H9 (cell line): ENCODE results near the gene USP9Y. TPM values are rescaled to one million over a fixed set of nuclear protein-coding genes. Genes with fewer than 3 reads are reported as not detected.

Source experiments
- DNase-seq: peaks from one replicate; pipeline ENCODE4 v3.0.0-alpha.2; 2017
- H2AFZ ChIP-seq: one replicate; pipeline ENCODE4 v1.6.1; 2013; ENCODE audit warnings: mild to moderate bottlenecking, low read length, control low read depth, moderate library complexity
- H2AK5ac ChIP-seq: 2 replicates; pipeline ENCODE4 v1.6.1; 2013; ENCODE audit warnings: low read length, control low read depth, mixed read lengths; ENCODE audit not compliant: insufficient read length
- H2BK120ac ChIP-seq: one replicate; pipeline ENCODE4 v1.6.1; 2013; ENCODE audit warnings: low read depth, mild to moderate bottlenecking, low read length, control low read depth, inconsistent platforms; ENCODE audit not compliant: poor library complexity, severe bottlenecking
- H2BK12ac ChIP-seq: 2 replicates; pipeline ENCODE4 v1.6.1; 2013; ENCODE audit warnings: low read length, control low read depth, mixed read lengths, low read depth; ENCODE audit not compliant: insufficient read length
- H2BK15ac ChIP-seq: 2 replicates; pipeline ENCODE4 v1.6.1; 2013; ENCODE audit warnings: low read depth, low read length, control low read depth
- H2BK20ac ChIP-seq: one replicate; pipeline ENCODE4 v1.6.1; 2013; ENCODE audit warnings: low read depth, mild to moderate bottlenecking, low read length, control low read depth, inconsistent platforms; ENCODE audit not compliant: poor library complexity, severe bottlenecking
- H2BK5ac ChIP-seq: 2 replicates; pipeline ENCODE4 v1.6.1; 2013; ENCODE audit warnings: low read length, control low read depth, mixed read lengths; ENCODE audit not compliant: insufficient read length
- H3K14ac ChIP-seq: 2 replicates; pipeline ENCODE4 v1.6.1; 2013; ENCODE audit warnings: low read length, control low read depth; ENCODE audit not compliant: insufficient read depth
- H3K18ac ChIP-seq: 2 replicates; pipeline ENCODE4 v1.6.1; 2013; ENCODE audit warnings: low read depth, mild to moderate bottlenecking, mixed read lengths, low read length, control low read depth; ENCODE audit not compliant: insufficient read length
- H3K23ac ChIP-seq: 2 replicates; pipeline ENCODE4 v1.6.1; 2013; ENCODE audit warnings: low read length, control low read depth, mixed read lengths, low read depth; ENCODE audit not compliant: insufficient read length
- H3K23me2 ChIP-seq: 2 replicates; pipeline ENCODE4 v1.6.1; 2013; ENCODE audit warnings: low read depth, mild to moderate bottlenecking, mixed read lengths, low read length, control low read depth; ENCODE audit not compliant: insufficient read length, poor library complexity, severe bottlenecking
- H3K27ac ChIP-seq: 2 replicates; pipeline ENCODE4 v1.5.1; 2013; ENCODE audit warnings: low read length, control low read depth, mixed read lengths, low read depth; ENCODE audit not compliant: insufficient read length
- H3K27me3 ChIP-seq: 2 replicates; pipeline ENCODE4 v1.6.1; 2013; ENCODE audit warnings: low read length, control low read depth, inconsistent platforms; ENCODE audit not compliant: insufficient read depth
- H3K4ac ChIP-seq: 2 replicates; pipeline ENCODE4 v1.6.1; 2013; ENCODE audit warnings: low read depth, mild to moderate bottlenecking, control low read depth, inconsistent platforms, low read length, moderate library complexity
- H3K4me1 ChIP-seq: 2 replicates; pipeline ENCODE4 v1.6.1; 2013; ENCODE audit warnings: low read length, control low read depth, inconsistent platforms; ENCODE audit not compliant: insufficient read depth
- H3K4me2 ChIP-seq: 2 replicates; pipeline ENCODE4 v1.6.1; 2013; ENCODE audit warnings: low read length, control low read depth, mixed read lengths; ENCODE audit not compliant: insufficient read length, insufficient read depth
- H3K56ac ChIP-seq: 2 replicates; pipeline ENCODE4 v1.6.1; 2013; ENCODE audit warnings: low read depth, mild to moderate bottlenecking, mixed read lengths, low read length, control low read depth; ENCODE audit not compliant: insufficient read length
- H3K79me1 ChIP-seq: 2 replicates; pipeline ENCODE4 v1.6.1; 2013; ENCODE audit warnings: low read depth, mild to moderate bottlenecking, moderate library complexity, low read length, control low read depth, inconsistent platforms; ENCODE audit not compliant: insufficient read depth, poor library complexity, severe bottlenecking
- H3K79me2 ChIP-seq: 2 replicates; pipeline ENCODE4 v1.6.1; 2013; ENCODE audit warnings: low read length, control low read depth, inconsistent platforms; ENCODE audit not compliant: insufficient read depth
- H3K9ac ChIP-seq: 2 replicates; pipeline ENCODE4 v1.6.1; 2013; ENCODE audit warnings: low read length, control low read depth, mixed read lengths; ENCODE audit not compliant: insufficient read length; ENCODE audit errors: extremely low read depth
- H3K9me3 ChIP-seq: one replicate; pipeline ENCODE4 v1.6.1; 2013; ENCODE audit warnings: low read depth, low read length, inconsistent platforms; ENCODE audit not compliant: control insufficient read depth
- H3T11ph ChIP-seq: one replicate; pipeline ENCODE4 v1.6.1; 2013; ENCODE audit warnings: mild to moderate bottlenecking, low read length, control low read depth, inconsistent platforms
- H4K20me1 ChIP-seq: one replicate; pipeline ENCODE4 v1.6.1; 2013; ENCODE audit not compliant: control insufficient read depth, insufficient read length, insufficient read depth
- H4K5ac ChIP-seq: 2 replicates; pipeline ENCODE4 v1.6.1; 2013; ENCODE audit warnings: low read depth, mild to moderate bottlenecking, mixed read lengths, low read length, control low read depth; ENCODE audit not compliant: insufficient read length
- H4K8ac ChIP-seq: replicated peaks from 2 replicates; pipeline ENCODE4 v1.6.1; 2013; ENCODE audit warnings: low read length, control low read depth, mixed read lengths, low read depth; ENCODE audit not compliant: insufficient read length
- H4K91ac ChIP-seq: 2 replicates; pipeline ENCODE4 v1.6.1; 2013; ENCODE audit warnings: low read depth, mild to moderate bottlenecking, moderate library complexity, mixed read lengths, low read length, control low read depth; ENCODE audit not compliant: insufficient read length
- H3K27ac Mint-ChIP-seq, 3 experiments: 2 replicates in 2 of 3; 3 replicates in 1 of 3; pipeline ENCODE4 v1.8.0; 2020 to 2021; ENCODE audit warnings: mixed read lengths in 3 of 3, mild to moderate bottlenecking in 1 of 3, moderate library complexity in 1 of 3
- H3K27me3 Mint-ChIP-seq: 2 replicates; pipeline ENCODE4 v1.8.0; 2021; ENCODE audit warnings: low read depth, mild to moderate bottlenecking, moderate library complexity, mixed read lengths
- H3K36me3 Mint-ChIP-seq, 3 experiments: 2 replicates in 2 of 3; 3 replicates in 1 of 3; pipeline ENCODE4 v1.8.0; 2020 to 2021; ENCODE audit warnings: low read depth in 3 of 3, mixed read lengths in 3 of 3; ENCODE audit not compliant: insufficient read depth in 1 of 3
- H3K4me1 Mint-ChIP-seq, 2 experiments: 2 replicates each; pipeline ENCODE4 v1.8.0; 2020; ENCODE audit warnings: mixed read lengths in 2 of 2
- H3K4me3 Mint-ChIP-seq, 2 experiments: 2 replicates in 1 of 2; 3 replicates in 1 of 2; pipeline ENCODE4 v1.8.0; 2020 to 2021; ENCODE audit warnings: mild to moderate bottlenecking in 2 of 2, mixed read lengths in 2 of 2, moderate library complexity in 1 of 2
- H3K9me3 Mint-ChIP-seq, 2 experiments: 2 replicates in 1 of 2; 3 replicates in 1 of 2; pipeline ENCODE4 v1.8.0; 2020; ENCODE audit warnings: mild to moderate bottlenecking in 2 of 2, mixed read lengths in 2 of 2, moderate library complexity in 1 of 2
- WGBS: extraction: QIAGEN DNeasy Blood & Tissue Kit; methylation state at CpG from one replicate; pipeline ENCODE4 v1.1.7; 2013; ENCODE audit warnings: missing lambda C conversion rate, low lambda C conversion rate, mixed read lengths; ENCODE audit not compliant: insufficient read length; ENCODE audit errors: extremely low coverage; 5-methylcytosine and 5-hydroxymethylcytosine counted together
- total RNA-seq: library from RNA; stranded (reverse); gene quantifications from 2 replicates; pipeline ENCODE4 v1.2.1, GENCODE V29; 2021
- TF ChIP-seq, protein P1 (sequence below): fragments of 200-600 bp; sonication (generic); conservative IDR thresholded peaks from 3 replicates; pipeline ENCODE4 v1.8.0; 2021; ENCODE audit warnings: antibody characterized with exemption, mild to moderate bottlenecking

The USP9Y gene
- total RNA-seq, 1 experiment from 2014 or later: not detected

DNA sequence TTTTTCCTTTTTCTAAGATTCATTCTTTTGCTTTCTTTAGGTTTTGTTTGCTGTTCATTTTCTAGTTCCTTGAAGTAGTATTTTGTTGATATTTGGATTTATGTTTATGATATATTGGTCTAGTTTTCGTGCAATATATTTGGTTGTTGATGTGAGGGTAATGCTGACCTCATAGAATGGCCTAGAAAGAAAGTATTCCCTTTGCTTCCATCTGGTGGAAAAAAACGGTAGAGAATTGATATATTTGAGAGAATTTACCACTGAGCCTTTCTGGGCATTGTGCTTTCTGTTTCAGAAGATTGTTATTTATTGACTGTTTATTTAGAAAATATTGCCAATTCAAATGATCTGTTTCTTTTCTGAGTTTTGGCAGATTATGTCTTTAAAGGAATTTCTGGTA lies 9.4 kb downstream of the USP9Y start:
- Histone ChIP-seq H4K8ac (no peak overlapping the region), H3K9ac (no peak overlapping the region), H3K79me1 (no peaks in the 10 kb centered on the region), H3K79me2 (no peaks in the 10 kb centered on the region), H3K14ac (no peak overlapping the region), H3K27me3 (no peaks in the 10 kb centered on the region), H3K9me3 (no peaks in the 10 kb centered on the region), H2BK120ac (no peak overlapping the region), H2AFZ (no peak overlapping the region), H2BK20ac (no peak overlapping the region), H3K27ac (no peak overlapping the region), H2BK5ac (no peak overlapping the region), H3K23me2 (no peaks in the 10 kb centered on the region), H3K56ac (no peak overlapping the region), H4K91ac (no peak overlapping the region), H2BK15ac (no peak overlapping the region), H3K23ac (no peak overlapping the region), H4K20me1 (no peaks in the 10 kb centered on the region), H3K18ac (no peak overlapping the region), H3T11ph (no peak overlapping the region), H3K4me1 (no peaks in the 10 kb centered on the region), H2AK5ac (no peak overlapping the region), H3K4me2 (no peak overlapping the region), H3K4ac (no peak overlapping the region), H2BK12ac (no peak overlapping the region), H4K5ac (no peak overlapping the region)
- no peak overlapping the region for H3K27ac Mint-ChIP-seq
- no peaks in the 10 kb centered on the region for H3K4me1 Mint-ChIP-seq
- no peaks in the 10 kb centered on the region for H3K27me3 Mint-ChIP-seq
- no peaks in the 10 kb centered on the region for H3K36me3 Mint-ChIP-seq
- H3K4me3 Mint-ChIP-seq: no peak overlapping the region
- no peaks in the 10 kb centered on the region for H3K9me3 Mint-ChIP-seq
- TF ChIP-seq, protein P1, sequence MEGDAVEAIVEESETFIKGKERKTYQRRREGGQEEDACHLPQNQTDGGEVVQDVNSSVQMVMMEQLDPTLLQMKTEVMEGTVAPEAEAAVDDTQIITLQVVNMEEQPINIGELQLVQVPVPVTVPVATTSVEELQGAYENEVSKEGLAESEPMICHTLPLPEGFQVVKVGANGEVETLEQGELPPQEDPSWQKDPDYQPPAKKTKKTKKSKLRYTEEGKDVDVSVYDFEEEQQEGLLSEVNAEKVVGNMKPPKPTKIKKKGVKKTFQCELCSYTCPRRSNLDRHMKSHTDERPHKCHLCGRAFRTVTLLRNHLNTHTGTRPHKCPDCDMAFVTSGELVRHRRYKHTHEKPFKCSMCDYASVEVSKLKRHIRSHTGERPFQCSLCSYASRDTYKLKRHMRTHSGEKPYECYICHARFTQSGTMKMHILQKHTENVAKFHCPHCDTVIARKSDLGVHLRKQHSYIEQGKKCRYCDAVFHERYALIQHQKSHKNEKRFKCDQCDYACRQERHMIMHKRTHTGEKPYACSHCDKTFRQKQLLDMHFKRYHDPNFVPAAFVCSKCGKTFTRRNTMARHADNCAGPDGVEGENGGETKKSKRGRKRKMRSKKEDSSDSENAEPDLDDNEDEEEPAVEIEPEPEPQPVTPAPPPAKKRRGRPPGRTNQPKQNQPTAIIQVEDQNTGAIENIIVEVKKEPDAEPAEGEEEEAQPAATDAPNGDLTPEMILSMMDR: no peak
- WGBS: no CpG with 5 or more reads among the region's 2 CpGs
- no peak for DNase-seq
